ENCODE measurements around the gene SLC2A3.

- TF ChIP-seq CTCF (IDR thresholded peaks at IDR 0.05) (no peak), EP300 (IDR thresholded peaks at IDR 0.05) (no peak), POLR2AphosphoS5 (IDR thresholded peaks at IDR 0.05) (no peak), POLR2A (IDR thresholded peaks at IDR 0.05) (no peak)
Observed at GRCh38 chr12:7959278-7959677, 23.3 kb upstream of the SLC2A3 start.

Measured in suprapubic skin (tissue), 4 donors.